C4-2B (cell line): ENCODE measurements around the gene RASGRP1.
A peak's percentile ranks its signal among the peaks of the same experiment; 100 is the strongest.

ENCODE experiments used
- H3K27ac ChIP-seq: fragments of 450-650 bp; 2 replicates; pipeline ENCODE4 v1.5.1; 2017
- CTCF ChIP-seq: fragments of 450-650 bp; conservative IDR thresholded peaks from 2 replicates; pipeline ENCODE4 v1.5.1; 2017; ENCODE audit warnings: mild to moderate bottlenecking
- ZFX ChIP-seq: fragments of 450-650 bp; IDR thresholded peaks from 2 replicates; pipeline ENCODE4 v1.6.1; 2017

Gene RASGRP1

GRCh38 chr15:38461066-38461833, 103.4 kb downstream of the RASGRP1 start:
- no peak for TF ChIP-seq ZFX
- TF ChIP-seq CTCF, result no peak
- no peak overlapping the region for H3K27ac ChIP-seq

- TF ChIP-seq CTCF (no peak), ZFX (no peak)
- H3K27ac ChIP-seq, result no peak overlapping the region
These were observed 104.1 kb downstream of the RASGRP1 start for GRCh38 chr15:38460543-38460942.

- TF ChIP-seq ZFX (no peak), CTCF (no peak)
- H3K27ac ChIP-seq, result no peak overlapping the region
These were observed 105.1 kb downstream of the RASGRP1 start for GRCh38 chr15:38459480-38459879.

GRCh38 chr15:38458646-38459045, 106.0 kb downstream of the RASGRP1 start:
- no peak overlapping the region for H3K27ac ChIP-seq
- TF ChIP-seq ZFX (no peak), CTCF (no peak)

GRCh38 chr15:38455092-38455491, 109.5 kb downstream of the RASGRP1 start:
- H3K27ac ChIP-seq, result peak overlapping the region; percentile 78; the same call in 1 of the 2 replicates
- TF ChIP-seq CTCF (no peak), ZFX (no peak)

- TF ChIP-seq CTCF, result no peak
- no peak for TF ChIP-seq ZFX
- peak overlapping the region; percentile 78 for H3K27ac ChIP-seq
These were observed 109.9 kb downstream of the RASGRP1 start for GRCh38 chr15:38454696-38455090.

GRCh38 chr15:38453971-38454695, 110.5 kb downstream of the RASGRP1 start, which contains the start of gene FAM98B:
TSS of gene FAM98B (plus strand) at chr15:38454127. CDS start at chr15:38454162, 35 bp downstream.
- TF ChIP-seq CTCF (0 out of 2 replicates have a peak, but pooled peaks have one; percentile 4), ZFX (peak; percentile 99)
- H3K27ac ChIP-seq, result peak within 1 kb of the TSS; percentile 78
